Suprapubic skin (tissue), 3 donors: Measurements from ENCODE around the gene SYTL5.

ENCODE experiments used
- EP300 ChIP-seq: sonication (generic); formaldehyde crosslinking; IDR thresholded peaks from one replicate; pipeline ENCODE4 v1.6.1; 2017; ENCODE audit warnings: antibody characterized with exemption
- POLR2A ChIP-seq, 2 donors: fragments of 450-650 bp; IDR thresholded peaks; one replicate each; pipeline ENCODE4 v1.6.1; 2017; ENCODE audit warnings: antibody characterized with exemption in 2 of 2, mild to moderate bottlenecking in 2 of 2, moderate library complexity in 2 of 2
- TF ChIP-seq, protein P1 (sequence below), 2 donors: fragments of 200-600 bp in 1 of 2; fragments of 450-650 bp in 1 of 2; sonication (generic) in 1 of 2; IDR thresholded peaks; one replicate each; pipeline ENCODE4 v1.5.1; 2016 to 2019; ENCODE audit warnings: antibody characterized with exemption in 2 of 2, mild to moderate bottlenecking in 1 of 2, moderate library complexity in 1 of 2

- TF ChIP-seq, protein P1, sequence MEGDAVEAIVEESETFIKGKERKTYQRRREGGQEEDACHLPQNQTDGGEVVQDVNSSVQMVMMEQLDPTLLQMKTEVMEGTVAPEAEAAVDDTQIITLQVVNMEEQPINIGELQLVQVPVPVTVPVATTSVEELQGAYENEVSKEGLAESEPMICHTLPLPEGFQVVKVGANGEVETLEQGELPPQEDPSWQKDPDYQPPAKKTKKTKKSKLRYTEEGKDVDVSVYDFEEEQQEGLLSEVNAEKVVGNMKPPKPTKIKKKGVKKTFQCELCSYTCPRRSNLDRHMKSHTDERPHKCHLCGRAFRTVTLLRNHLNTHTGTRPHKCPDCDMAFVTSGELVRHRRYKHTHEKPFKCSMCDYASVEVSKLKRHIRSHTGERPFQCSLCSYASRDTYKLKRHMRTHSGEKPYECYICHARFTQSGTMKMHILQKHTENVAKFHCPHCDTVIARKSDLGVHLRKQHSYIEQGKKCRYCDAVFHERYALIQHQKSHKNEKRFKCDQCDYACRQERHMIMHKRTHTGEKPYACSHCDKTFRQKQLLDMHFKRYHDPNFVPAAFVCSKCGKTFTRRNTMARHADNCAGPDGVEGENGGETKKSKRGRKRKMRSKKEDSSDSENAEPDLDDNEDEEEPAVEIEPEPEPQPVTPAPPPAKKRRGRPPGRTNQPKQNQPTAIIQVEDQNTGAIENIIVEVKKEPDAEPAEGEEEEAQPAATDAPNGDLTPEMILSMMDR (IDR thresholded peaks at IDR 0.05) = no peak
- TF ChIP-seq POLR2A (IDR thresholded peaks at IDR 0.05) = no peak
- no peak for TF ChIP-seq EP300
These were observed 34.9 kb downstream of the SYTL5 start for GRCh38 chrX:38041237-38041636.
